Transverse colon (tissue), 4 donors: ENCODE data around the gene KIAA1328. TPM values are rescaled to one million over a fixed set of nuclear protein-coding genes. Genes with fewer than 3 reads are reported as not detected.

Source experiments
- DNase-seq: peaks from one replicate; pipeline ENCODE4 v3.0.0-alpha.2; 2019
- H3K27ac ChIP-seq, 4 donors: fragments of 200-600 bp; sonication (generic); 2 replicates each; pipeline ENCODE4 v1.5.1; 2016 to 2018; ENCODE audit warnings: inconsistent platforms in 4 of 4
- H3K27me3 ChIP-seq: fragments of 200-600 bp; sonication (generic); 2 replicates; pipeline ENCODE4 v1.5.1; 2017; ENCODE audit warnings: inconsistent platforms
- H3K36me3 ChIP-seq, 4 donors: fragments of 200-600 bp; sonication (generic); 2 replicates each; pipeline ENCODE4 v1.5.1; 2017 to 2019; ENCODE audit warnings: inconsistent platforms in 4 of 4
- H3K4me1 ChIP-seq, 4 donors: fragments of 200-600 bp; sonication (generic); 2 replicates each; pipeline ENCODE4 v1.5.1; 2017 to 2020; ENCODE audit warnings: inconsistent platforms in 4 of 4
- H3K4me3 ChIP-seq, 4 donors: fragments of 200-600 bp; sonication (generic); 1 replicate in 1 of 4; 2 replicates in 3 of 4; pipeline versions ENCODE4 v1.5.1 to v1.6.1; 2017 to 2019; ENCODE audit warnings: inconsistent platforms in 4 of 4
- H3K9me3 ChIP-seq, 2 donors: fragments of 200-600 bp; sonication (generic); 2 replicates each; pipeline ENCODE4 v1.5.1; 2017 to 2019; ENCODE audit warnings: inconsistent platforms in 2 of 2
- CTCF ChIP-seq, 5 experiments: fragments of 200-600 bp in 3 of 5; fragments of 450-650 bp in 2 of 5; sonication (generic) in 3 of 5; IDR thresholded peaks; 1 replicate in 2 of 5; 2 replicates in 3 of 5; pipeline ENCODE4 v1.5.1; 2016 to 2017; ENCODE audit warnings: antibody characterized with exemption in 5 of 5, inconsistent platforms in 3 of 5, mild to moderate bottlenecking in 2 of 5, moderate library complexity in 1 of 5
- EP300 ChIP-seq: sonication (generic); formaldehyde crosslinking; IDR thresholded peaks from one replicate; pipeline ENCODE4 v1.6.1; 2017; ENCODE audit warnings: antibody characterized with exemption, low read depth
- POLR2A ChIP-seq: fragments of 450-650 bp; IDR thresholded peaks from one replicate; pipeline ENCODE4 v1.6.1; 2016; ENCODE audit warnings: antibody characterized with exemption, mild to moderate bottlenecking, moderate library complexity
- POLR2AphosphoS5 ChIP-seq, 3 donors: sonication (generic); formaldehyde crosslinking; IDR thresholded peaks; one replicate each; pipeline ENCODE4 v1.6.1; 2016; ENCODE audit warnings: antibody characterized with exemption in 3 of 3
- WGBS, 2 donors: methylation state at CpG; one replicate each; pipeline ENCODE4 v1.1.5; 2018; ENCODE audit warnings: low coverage in 1 of 2; 5-methylcytosine and 5-hydroxymethylcytosine counted together
- in situ Hi-C, 4 donors: fragments of 200-750 bp; cut with MboI; loops; one replicate each; pipeline versions ENCODE4 v1.15.0 to v1.15.1; 2017; ENCODE audit warnings: low sequenced_read_pairs in 3 of 4, low pct_ligation_motif_present in 1 of 4, low pct_unique_long_range_greater_than_20kb in 1 of 4
- intact Hi-C: fragments of 100-400 bp; cut with DNase I; formaldehyde crosslinking; loops from one replicate; pipeline ENCODE4 v1.15.1; 2023; ENCODE audit warnings: low total_unique reads
- total RNA-seq, 4 donors: library from RNA; depleted of rRNA; stranded (reverse); fragments of >200 nt; gene quantifications; one replicate each; pipeline ENCODE4 v1.1.0, GENCODE V29; 2016

KIAA1328 gene
- total RNA-seq, 4 donors from 2014 or later = 3.6 to 14.3 (median 11.3) TPM

- H3K9me3 ChIP-seq = no peaks in the 10 kb centered on the region
- no peaks in the 10 kb centered on the region for H3K27me3 ChIP-seq
- H3K4me3 ChIP-seq = no peak overlapping the region
- no peaks in the 10 kb centered on the region for H3K36me3 ChIP-seq
- TF ChIP-seq CTCF (IDR thresholded peaks at IDR 0.05) = no peak
- no peak for TF ChIP-seq EP300
- TF ChIP-seq POLR2AphosphoS5 (IDR thresholded peaks at IDR 0.05) = no peak
- TF ChIP-seq POLR2A = no peak
- intact Hi-C loops (no loop called here), in situ Hi-C loops (no loop called here)
- no peak overlapping the region for H3K27ac ChIP-seq
- no peak for DNase-seq
- 36 to 41% methylated on average over 3 of the region's 3 CpGs for WGBS, 2 donors
- peaks cover 0 to 12% (median 5%) of the 10 kb centered on the region in 4 donors for H3K4me1 ChIP-seq
Measured at GRCh38 chr18:37160038-37160820, 331.3 kb downstream of the KIAA1328 start.

- no peak for DNase-seq
- H3K4me1 ChIP-seq = peaks cover 0 to 12% (median 5%) of the 10 kb centered on the region in 4 donors
- no peaks in the 10 kb centered on the region for H3K27me3 ChIP-seq
- H3K9me3 ChIP-seq = no peaks in the 10 kb centered on the region
- in situ Hi-C loops (no loop called here), intact Hi-C loops (no loop called here)
- no peaks in the 10 kb centered on the region for H3K36me3 ChIP-seq
- no peak overlapping the region for H3K4me3 ChIP-seq
- no peak overlapping the region for H3K27ac ChIP-seq
- no peak for TF ChIP-seq POLR2AphosphoS5 (IDR thresholded peaks at IDR 0.05)
- no peak for TF ChIP-seq CTCF (IDR thresholded peaks at IDR 0.05)
- TF ChIP-seq POLR2A = no peak
- TF ChIP-seq EP300 = no peak
- WGBS, 2 donors = 88 to 100% methylated on average over 1 of the region's 1 CpG
Measured at GRCh38 chr18:37161491-37161890, 332.6 kb downstream of the KIAA1328 start.

- Histone ChIP-seq H3K27me3 (no peaks in the 10 kb centered on the region), H3K4me1 (peaks cover 0 to 11% (median 5%) of the 10 kb centered on the region in 4 donors), H3K27ac (no peak overlapping the region), H3K9me3 (no peaks in the 10 kb centered on the region), H3K36me3 (no peaks in the 10 kb centered on the region), H3K4me3 (no peak overlapping the region)
- 91 to 94% methylated on average over 1 of the region's 1 CpG for WGBS, 2 donors
- in situ Hi-C loops (no loop called here), intact Hi-C loops (no loop called here)
- TF ChIP-seq POLR2A = no peak
- TF ChIP-seq CTCF (IDR thresholded peaks at IDR 0.05) = no peak
- no peak for TF ChIP-seq POLR2AphosphoS5 (IDR thresholded peaks at IDR 0.05)
- TF ChIP-seq EP300 = no peak
- no peak for DNase-seq
Measured at GRCh38 chr18:37162551-37162950, 333.6 kb downstream of the KIAA1328 start.

GRCh38 chr18:37163119-37163518 lies 334.2 kb downstream of the KIAA1328 start:
- 67 to 82% methylated on average over 2 to 4 of the region's 4 CpGs for WGBS, 2 donors
- no peak overlapping the region for H3K27ac ChIP-seq
- DNase-seq = no peak
- H3K27me3 ChIP-seq = no peaks in the 10 kb centered on the region
- no peak overlapping the region for H3K4me3 ChIP-seq
- H3K36me3 ChIP-seq = no peaks in the 10 kb centered on the region
- H3K9me3 ChIP-seq = no peaks in the 10 kb centered on the region
- in situ Hi-C loops = no loop called here
- no peak for TF ChIP-seq POLR2A
- TF ChIP-seq POLR2AphosphoS5 (IDR thresholded peaks at IDR 0.05) = no peak
- TF ChIP-seq EP300 = no peak
- TF ChIP-seq CTCF (IDR thresholded peaks at IDR 0.05) = no peak
- H3K4me1 ChIP-seq = peaks cover 0 to 11% (median 5%) of the 10 kb centered on the region in 4 donors
- intact Hi-C loops = no loop called here
